WTC11 (cell line): ENCODE measurements around the gene PLK2. TPM values are rescaled to one million over a fixed set of nuclear protein-coding genes. Genes with fewer than 3 reads are reported as not detected.

ENCODE experiments used
- ATAC-seq: fragments of 200-7000 bp; cut with Tn5 transposase; 2 replicates; pipeline ENCODE4 v1.10.0; 2021; ENCODE audit warnings: mild to moderate bottlenecking, moderate library complexity
- CTCF ChIA-PET: fragments of 300-600 bp; sonication (Branson Sonifier 250); formaldehyde crosslinking; loops from one replicate; lab custom pipeline; 2021; ENCODE audit warnings: antibody characterized with exemption; lab: Charles Lee
- POLR2A ChIA-PET: fragments of 350-600 bp; sonication (Branson Sonifier 250); formaldehyde crosslinking; loops from one replicate; lab custom pipeline; 2021; ENCODE audit warnings: antibody characterized with exemption; lab: Charles Lee
- DNase-seq: peaks from one replicate; pipeline ENCODE4 v3.0.0; 2021; ENCODE audit warnings: low spot score
- H3K27ac Mint-ChIP-seq: 2 replicates; pipeline ENCODE4 v1.8.0; 2021; ENCODE audit warnings: mixed read lengths
- H3K27me3 Mint-ChIP-seq: 2 replicates; pipeline ENCODE4 v1.8.0; 2021; ENCODE audit warnings: low read depth, mild to moderate bottlenecking, moderate library complexity, mixed read lengths
- H3K36me3 Mint-ChIP-seq: 2 replicates; pipeline ENCODE4 v1.8.0; 2021; ENCODE audit warnings: mixed read lengths
- H3K4me1 Mint-ChIP-seq: 2 replicates; pipeline ENCODE4 v1.8.0; 2022; ENCODE audit warnings: mixed read lengths
- H3K4me3 Mint-ChIP-seq: 2 replicates; pipeline ENCODE4 v1.8.0; 2021; ENCODE audit warnings: mild to moderate bottlenecking, moderate library complexity, mixed read lengths
- H3K9me3 Mint-ChIP-seq: 2 replicates; pipeline ENCODE4 v1.8.0; 2021; ENCODE audit warnings: mixed read lengths
- AR ChIP-seq: fragments of 250-450 bp; sonication (Bioruptor Pico); IDR thresholded peaks from 2 replicates; pipeline ENCODE4 v1.9.0; 2021; ENCODE audit warnings: mild to moderate bottlenecking
- ATF3 ChIP-seq: sonication (generic); formaldehyde crosslinking; conservative IDR thresholded peaks from 2 replicates; pipeline ENCODE4 v1.8.1; 2022; ENCODE audit warnings: mild to moderate bottlenecking, missing genetic modification reagents
- CTCF ChIP-seq: fragments of 200-600 bp; IDR thresholded peaks from 2 replicates; pipeline ENCODE4 v1.8.0; 2022; ENCODE audit warnings: antibody characterized with exemption
- FOXP1 ChIP-seq: sonication (generic); formaldehyde crosslinking; IDR thresholded peaks from 2 replicates; pipeline ENCODE4 v1.8.0; 2022; ENCODE audit warnings: missing genetic modification reagents, mild to moderate bottlenecking, moderate library complexity, borderline replicate concordance
- HMGA2 ChIP-seq: fragments of 250-450 bp; sonication (Bioruptor Pico); IDR thresholded peaks from 2 replicates; pipeline ENCODE4 v1.4.0; 2021; ENCODE audit warnings: mild to moderate bottlenecking, moderate library complexity
- IRF1 ChIP-seq: sonication (generic); formaldehyde crosslinking; IDR thresholded peaks from 2 replicates; pipeline ENCODE4 v1.8.0; 2023; ENCODE audit warnings: missing genetic modification reagents
- JUN ChIP-seq: sonication (generic); formaldehyde crosslinking; IDR thresholded peaks from 2 replicates; pipeline ENCODE4 v1.8.0; 2023; ENCODE audit warnings: mild to moderate bottlenecking, missing genetic modification reagents
- KAT7 ChIP-seq: sonication (generic); formaldehyde crosslinking; IDR thresholded peaks from 2 replicates; pipeline ENCODE4 v1.8.1; 2023; ENCODE audit warnings: missing genetic modification reagents, mild to moderate bottlenecking, borderline replicate concordance
- MLX ChIP-seq: sonication (generic); formaldehyde crosslinking; IDR thresholded peaks from 2 replicates; pipeline ENCODE4 v1.8.1; 2023; ENCODE audit warnings: mild to moderate bottlenecking, missing genetic modification reagents, moderate library complexity
- MYBL2 ChIP-seq: sonication (generic); formaldehyde crosslinking; IDR thresholded peaks from 2 replicates; pipeline ENCODE4 v1.8.1; 2023; ENCODE audit warnings: mild to moderate bottlenecking, moderate library complexity, missing genetic modification reagents
- NFE2L1 ChIP-seq: sonication (generic); formaldehyde crosslinking; IDR thresholded peaks from 2 replicates; pipeline ENCODE4 v1.8.1; 2023; ENCODE audit warnings: missing genetic modification reagents
- PRDM15 ChIP-seq: sonication (generic); formaldehyde crosslinking; IDR thresholded peaks from 2 replicates; pipeline ENCODE4 v1.8.0; 2022; ENCODE audit warnings: missing genetic modification reagents
- RORB ChIP-seq: fragments of 250-450 bp; sonication (Bioruptor Pico); IDR thresholded peaks from 2 replicates; pipeline ENCODE4 v1.9.0; 2021; ENCODE audit warnings: mild to moderate bottlenecking
- SMAD3 ChIP-seq: sonication (generic); formaldehyde crosslinking; IDR thresholded peaks from 2 replicates; pipeline ENCODE4 v1.8.0; 2022; ENCODE audit warnings: missing genetic modification reagents, mild to moderate bottlenecking, borderline replicate concordance
- ZMAT4 ChIP-seq: fragments of 250-450 bp; sonication (Bioruptor Pico); IDR thresholded peaks from 2 replicates; pipeline ENCODE4 v1.9.0; 2021; ENCODE audit warnings: mild to moderate bottlenecking
- ZNF281 ChIP-seq: sonication (generic); formaldehyde crosslinking; IDR thresholded peaks from 2 replicates; pipeline ENCODE4 v1.8.0; 2023; ENCODE audit warnings: mild to moderate bottlenecking, missing genetic modification reagents
- ZNF425 ChIP-seq: fragments of 250-450 bp; sonication (Bioruptor Pico); conservative IDR thresholded peaks from 2 replicates; pipeline ENCODE4 v1.9.0; 2021; ENCODE audit warnings: mild to moderate bottlenecking
- total RNA-seq: library from RNA; stranded (reverse); gene quantifications from 3 replicates; pipeline ENCODE4 v1.2.3, GENCODE V29; 2021

The PLK2 gene
- total RNA-seq, 1 experiment from 2014 or later, result 37.1 TPM

- ATAC-seq, result no peak
- Mint-ChIP-seq H3K36me3 (no peaks in the 10 kb centered on the region), H3K27ac (peak within 1 kb of the TSS; percentile 47; the same call in 1 of the 2 replicates), H3K4me3 (no peak within 1 kb of the TSS), H3K27me3 (no peaks in the 10 kb centered on the region; the same call in 1 of the 2 replicates), H3K4me1 (peaks cover 14% of the 10 kb centered on the region)
- ChIA-PET POLR2A (no interaction called here), CTCF (interaction anchor here (1.1 kb wide), 1 partner anchor 359 kb away, joined by 4 read pairs; no protein-coding TSS in a partner anchor)
- no peak for TF ChIP-seq ATF3 (CRISPR knock-in tag)
- TF ChIP-seq ZNF425 (CRISPR knock-in tag), result no peak
- no peak for TF ChIP-seq RORB
- TF ChIP-seq FOXP1 (CRISPR knock-in tag), result no peak
- TF ChIP-seq KAT7, result no peak
- TF ChIP-seq HMGA2, result no peak
- TF ChIP-seq IRF1 (CRISPR knock-in tag), result no peak
- TF ChIP-seq NFE2L1, result no peak
- TF ChIP-seq MYBL2 (CRISPR knock-in tag), result no peak
- no peak for TF ChIP-seq AR (CRISPR knock-in tag)
- no peak for TF ChIP-seq CTCF
- TF ChIP-seq, all 79 proteins: peak for 0
- no peak for DNase-seq
- H3K9me3 Mint-ChIP-seq, result peaks cover 4% of the 10 kb centered on the region; the same call in 1 of the 2 replicates
Measured at GRCh38 chr5:58491216-58491892, 31.5 kb upstream of the PLK2 start, which contains the start of gene GAPT. Gene GAPT (plus strand): TSS chr5:58491435. CDS start chr5:58494537, 3,102 bp downstream.

- DNase-seq, result no peak
- Mint-ChIP-seq H3K36me3 (no peaks in the 10 kb centered on the region), H3K4me1 (peaks cover 14% of the 10 kb centered on the region), H3K9me3 (peaks cover 4% of the 10 kb centered on the region; the same call in 1 of the 2 replicates), H3K27ac (peak overlapping the region; percentile 47; the same call in 1 of the 2 replicates), H3K4me3 (no peak overlapping the region), H3K27me3 (no peaks in the 10 kb centered on the region; the same call in 1 of the 2 replicates)
- CTCF ChIA-PET, result interaction anchor here (1.1 to 1.4 kb wide), 2 partner anchors 360 kb away, joined by 4 to 7 read pairs; no protein-coding TSS in a partner anchor
- ATAC-seq, result peak; percentile 58
- POLR2A ChIA-PET, result no interaction called here
- TF ChIP-seq ZNF281 (CRISPR knock-in tag) (no peak), JUN (no peak), ZMAT4 (no peak), HMGA2 (no peak), PRDM15 (no peak), SMAD3 (no peak), MLX (CRISPR knock-in tag) (no peak)
Measured at GRCh38 chr5:58490402-58491050, 30.6 kb upstream of the PLK2 start.
